Right lobe of liver (tissue), 4 donors: ENCODE measurements around the gene CFAP119.

Experiments
- POLR2A ChIP-seq: fragments of 450-650 bp; IDR thresholded peaks from one replicate; pipeline ENCODE4 v1.6.1; 2017; ENCODE audit warnings: antibody characterized with exemption, mild to moderate bottlenecking
- TF ChIP-seq, protein P1 (sequence below), 4 donors: fragments of 200-600 bp in 3 of 4; fragments of 450-650 bp in 1 of 4; IDR thresholded peaks; one replicate each; pipeline versions ENCODE4 v1.5.1 to v1.8.0; 2016 to 2022; ENCODE audit warnings: antibody characterized with exemption in 4 of 4, mild to moderate bottlenecking in 2 of 4
- donor health status: DM: no; HTN: no; CAD: no.
- donor health status: DM: no; HTN: no; CAD: no.
- donor health status: DM: no; HTN: yes; CAD: no.

DNA sequence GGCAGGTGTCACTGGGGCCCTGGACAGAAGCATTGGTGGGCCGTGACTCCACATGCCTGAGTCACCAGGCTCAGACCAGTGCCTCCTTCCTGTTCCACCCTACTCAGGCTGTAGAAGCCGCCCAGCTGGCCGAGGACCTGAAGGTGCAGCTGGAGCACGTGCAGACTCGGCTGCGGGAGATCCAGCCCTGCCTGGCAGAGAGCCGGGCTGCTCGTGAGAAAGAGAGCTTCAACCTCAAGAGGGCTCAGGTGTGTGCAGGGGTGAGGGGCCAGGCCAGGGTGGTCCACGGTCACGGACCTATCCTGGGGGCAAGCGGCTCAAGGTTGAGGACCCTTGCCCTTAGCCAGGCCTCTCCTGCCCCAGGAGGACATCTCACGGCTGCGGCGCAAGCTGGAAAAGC, 9.9 kb upstream of the CFAP119 start:
- TF ChIP-seq, protein P1, sequence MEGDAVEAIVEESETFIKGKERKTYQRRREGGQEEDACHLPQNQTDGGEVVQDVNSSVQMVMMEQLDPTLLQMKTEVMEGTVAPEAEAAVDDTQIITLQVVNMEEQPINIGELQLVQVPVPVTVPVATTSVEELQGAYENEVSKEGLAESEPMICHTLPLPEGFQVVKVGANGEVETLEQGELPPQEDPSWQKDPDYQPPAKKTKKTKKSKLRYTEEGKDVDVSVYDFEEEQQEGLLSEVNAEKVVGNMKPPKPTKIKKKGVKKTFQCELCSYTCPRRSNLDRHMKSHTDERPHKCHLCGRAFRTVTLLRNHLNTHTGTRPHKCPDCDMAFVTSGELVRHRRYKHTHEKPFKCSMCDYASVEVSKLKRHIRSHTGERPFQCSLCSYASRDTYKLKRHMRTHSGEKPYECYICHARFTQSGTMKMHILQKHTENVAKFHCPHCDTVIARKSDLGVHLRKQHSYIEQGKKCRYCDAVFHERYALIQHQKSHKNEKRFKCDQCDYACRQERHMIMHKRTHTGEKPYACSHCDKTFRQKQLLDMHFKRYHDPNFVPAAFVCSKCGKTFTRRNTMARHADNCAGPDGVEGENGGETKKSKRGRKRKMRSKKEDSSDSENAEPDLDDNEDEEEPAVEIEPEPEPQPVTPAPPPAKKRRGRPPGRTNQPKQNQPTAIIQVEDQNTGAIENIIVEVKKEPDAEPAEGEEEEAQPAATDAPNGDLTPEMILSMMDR (IDR thresholded peaks at IDR 0.05) = no peak
- TF ChIP-seq POLR2A = no peak
